ENCODE measurements around the gene CCSER1. TPM values are rescaled to one million over a fixed set of nuclear protein-coding genes. Genes with fewer than 3 reads are reported as not detected.

Gene CCSER1
- total RNA-seq, 1 experiment from 2014 or later, result 4.1 TPM

GRCh38 chr4:90187148-90187884 is 60.1 kb downstream of the CCSER1 start:
- Mint-ChIP-seq H3K9me3 (ENCODE audit: unreplicated experiment) (no peaks in the 10 kb centered on the region), H3K27ac (ENCODE audit: unreplicated experiment) (no peak overlapping the region), H3K27me3 (ENCODE audit: insufficient read depth, unreplicated experiment) (no peaks in the 10 kb centered on the region), H3K4me3 (ENCODE audit: unreplicated experiment) (no peak overlapping the region), H3K36me3 (ENCODE audit: insufficient read depth, unreplicated experiment) (no peaks in the 10 kb centered on the region), H3K4me1 (ENCODE audit: low read depth, unreplicated experiment) (peaks cover 13% of the 10 kb centered on the region)
- CTCF ChIA-PET, result interaction anchor here (0.6 kb wide), 1 partner anchor 14 kb away, joined by 4 read pairs; no protein-coding TSS in a partner anchor
- no peak for TF ChIP-seq CTCF (IDR thresholded peaks at IDR 0.05; ENCODE audit: insufficient read depth in 1 of 2, low read depth in 1 of 2, low read length in 1 of 2, severe bottlenecking in 1 of 2, unreplicated experiment in 1 of 2)
- no peaks in the 10 kb centered on the region for H3K27me3 ChIP-seq (replicated peaks; ENCODE audit: control insufficient read depth, insufficient read depth, low read length)
- peaks cover 14% of the 10 kb centered on the region for H3K4me1 ChIP-seq
- no peak overlapping the region for H3K4me3 ChIP-seq (ENCODE audit: low read depth, low read length)
- H3K36me3 ChIP-seq (ENCODE audit: control insufficient read depth, insufficient read depth, low read length), result no peaks in the 10 kb centered on the region
- no TSS peak for BruUV-seq (replicated peaks)
- intact Hi-C loops (cut with micrococcal nuclease; ENCODE audit: unreplicated experiment), result no loop called here
- H3K9me3 ChIP-seq, result no peaks in the 10 kb centered on the region
- DNase-seq, result no peak
- POLR2A ChIA-PET, result no interaction called here

- Mint-ChIP-seq H3K4me3 (ENCODE audit: unreplicated experiment) (no peak overlapping the region), H3K9me3 (ENCODE audit: unreplicated experiment) (no peaks in the 10 kb centered on the region), H3K27ac (ENCODE audit: unreplicated experiment) (no peak overlapping the region), H3K27me3 (ENCODE audit: insufficient read depth, unreplicated experiment) (no peaks in the 10 kb centered on the region), H3K36me3 (ENCODE audit: insufficient read depth, unreplicated experiment) (no peaks in the 10 kb centered on the region), H3K4me1 (ENCODE audit: low read depth, unreplicated experiment) (peaks cover 13% of the 10 kb centered on the region)
- CTCF ChIA-PET, result no interaction called here
- DNase-seq, result no peak
- intact Hi-C loops (cut with micrococcal nuclease; ENCODE audit: unreplicated experiment), result no loop called here
- no TSS peak for BruUV-seq (replicated peaks)
- no peaks in the 10 kb centered on the region for H3K9me3 ChIP-seq
- H3K27me3 ChIP-seq (replicated peaks; ENCODE audit: control insufficient read depth, insufficient read depth, low read length), result no peaks in the 10 kb centered on the region
- H3K4me1 ChIP-seq, result peaks cover 7% of the 10 kb centered on the region; the same call in 1 of the 2 replicates
- TF ChIP-seq CTCF (IDR thresholded peaks at IDR 0.05; ENCODE audit: insufficient read depth in 1 of 2, low read depth in 1 of 2, low read length in 1 of 2, severe bottlenecking in 1 of 2, unreplicated experiment in 1 of 2), result no peak
- H3K36me3 ChIP-seq (ENCODE audit: control insufficient read depth, insufficient read depth, low read length), result no peaks in the 10 kb centered on the region
- no peak overlapping the region for H3K4me3 ChIP-seq (ENCODE audit: low read depth, low read length)
- POLR2A ChIA-PET, result no interaction called here
Observed at GRCh38 chr4:90189178-90189577, 62.0 kb downstream of the CCSER1 start.

DNA sequence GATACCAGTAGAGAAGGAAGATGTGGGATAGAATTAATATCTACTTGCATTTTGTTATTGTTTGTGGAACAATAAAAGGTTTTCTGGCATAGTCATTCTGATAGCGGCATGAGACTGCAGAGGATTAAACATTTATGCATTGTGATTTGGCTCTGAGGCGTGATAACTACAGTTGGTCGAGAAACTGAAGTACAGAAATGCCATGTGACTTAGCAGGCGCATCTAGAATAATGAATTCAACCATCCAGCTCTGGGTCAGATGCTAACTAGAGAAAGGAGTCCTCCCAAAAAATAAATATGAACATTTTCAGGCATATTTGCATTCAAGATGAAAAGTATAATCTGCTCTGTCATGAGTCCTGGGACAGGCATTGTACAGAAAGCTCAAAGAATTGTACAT is 62.8 kb downstream of the CCSER1 start:
- ChIA-PET POLR2A (no interaction called here), CTCF (no interaction called here)
- Histone ChIP-seq H3K36me3 (ENCODE audit: control insufficient read depth, insufficient read depth, low read length) (no peaks in the 10 kb centered on the region), H3K4me1 (no peaks in the 10 kb centered on the region), H3K27me3 (replicated peaks; ENCODE audit: control insufficient read depth, insufficient read depth, low read length) (no peaks in the 10 kb centered on the region), H3K4me3 (ENCODE audit: low read depth, low read length) (no peak overlapping the region), H3K9me3 (no peaks in the 10 kb centered on the region)
- BruUV-seq (replicated peaks), result no TSS peak
- no peak for TF ChIP-seq CTCF (IDR thresholded peaks at IDR 0.05; ENCODE audit: insufficient read depth in 1 of 2, low read depth in 1 of 2, low read length in 1 of 2, severe bottlenecking in 1 of 2, unreplicated experiment in 1 of 2)
- Mint-ChIP-seq H3K36me3 (ENCODE audit: insufficient read depth, unreplicated experiment) (no peaks in the 10 kb centered on the region), H3K27ac (ENCODE audit: unreplicated experiment) (no peak overlapping the region), H3K4me3 (ENCODE audit: unreplicated experiment) (no peak overlapping the region), H3K27me3 (ENCODE audit: insufficient read depth, unreplicated experiment) (no peaks in the 10 kb centered on the region), H3K9me3 (ENCODE audit: unreplicated experiment) (no peaks in the 10 kb centered on the region), H3K4me1 (ENCODE audit: low read depth, unreplicated experiment) (peaks cover 6% of the 10 kb centered on the region)
- no peak for DNase-seq
- intact Hi-C loops (cut with micrococcal nuclease; ENCODE audit: unreplicated experiment), result no loop called here

Measured in Caco-2 (cell line).